HEK293 (cell line): Measurements from ENCODE around the gene CSNK1G1.

Source experiments
- ATF2 ChIP-seq: fragments of 450-650 bp; formaldehyde crosslinking; IDR thresholded peaks from 2 replicates; pipeline ENCODE4 v1.5.1; 2016; ENCODE audit warnings: missing biosample characterization, missing genetic modification characterization, low read depth
- GLIS2 ChIP-seq: fragments of 450-650 bp; formaldehyde crosslinking; IDR thresholded peaks from 2 replicates; pipeline ENCODE4 v1.5.1; 2016; ENCODE audit warnings: missing biosample characterization, missing genetic modification characterization
- HOXA7 ChIP-seq: sonication (generic); formaldehyde crosslinking; IDR thresholded peaks from 2 replicates; pipeline ENCODE4 v1.8.1; 2022; ENCODE audit warnings: missing genetic modification reagents, borderline replicate concordance
- IKZF3 ChIP-seq: fragments of 450-650 bp; IDR thresholded peaks from 2 replicates; pipeline ENCODE4 v1.5.0; 2018; ENCODE audit warnings: missing biosample characterization, mild to moderate bottlenecking, missing genetic modification characterization, moderate library complexity
- OSR2 ChIP-seq: fragments of 450-650 bp; formaldehyde crosslinking; IDR thresholded peaks from 2 replicates; pipeline ENCODE4 v1.5.1; 2016; ENCODE audit warnings: missing biosample characterization, missing genetic modification characterization
- PRDM1 ChIP-seq: fragments of 450-650 bp; formaldehyde crosslinking; IDR thresholded peaks from 2 replicates; pipeline ENCODE4; 2016; ENCODE audit warnings: missing biosample characterization, missing genetic modification characterization
- SCRT2 ChIP-seq: fragments of 450-650 bp; formaldehyde crosslinking; IDR thresholded peaks from 2 replicates; pipeline ENCODE4 v1.5.1; 2016; ENCODE audit warnings: missing biosample characterization, missing genetic modification characterization
- SP2 ChIP-seq: fragments of 450-650 bp; formaldehyde crosslinking; IDR thresholded peaks from 2 replicates; pipeline ENCODE4 v1.5.1; 2016; ENCODE audit warnings: missing biosample characterization, missing genetic modification characterization
- ZBTB10 ChIP-seq: fragments of 450-650 bp; formaldehyde crosslinking; IDR thresholded peaks from 2 replicates; pipeline ENCODE4 v1.5.1; 2016; ENCODE audit warnings: missing biosample characterization, missing genetic modification characterization
- ZBTB11 ChIP-seq: fragments of 450-650 bp; formaldehyde crosslinking; conservative IDR thresholded peaks from 2 replicates; pipeline ENCODE4 v1.5.1; 2016; ENCODE audit warnings: low read depth, missing biosample characterization, missing genetic modification characterization
- ZFHX2 ChIP-seq: fragments of 450-650 bp; formaldehyde crosslinking; conservative IDR thresholded peaks from 2 replicates; pipeline ENCODE4 v1.5.1; 2016; ENCODE audit warnings: missing biosample characterization, missing genetic modification characterization
- ZFP3 ChIP-seq: fragments of 450-650 bp; formaldehyde crosslinking; IDR thresholded peaks from 2 replicates; pipeline ENCODE4 v1.5.1; 2016; ENCODE audit warnings: low read depth, missing biosample characterization, missing genetic modification characterization
- ZNF16 ChIP-seq: fragments of 450-650 bp; formaldehyde crosslinking; IDR thresholded peaks from 2 replicates; pipeline ENCODE4 v1.5.1; 2016; ENCODE audit warnings: low read depth, missing biosample characterization, missing genetic modification characterization
- ZNF214 ChIP-seq: fragments of 450-650 bp; formaldehyde crosslinking; IDR thresholded peaks from 2 replicates; pipeline ENCODE4 v1.5.1; 2017; ENCODE audit warnings: missing biosample characterization, mild to moderate bottlenecking, missing genetic modification characterization, borderline replicate concordance
- ZNF223 ChIP-seq: fragments of 450-650 bp; formaldehyde crosslinking; IDR thresholded peaks from 2 replicates; pipeline ENCODE4 v1.5.1; 2016; ENCODE audit warnings: missing biosample characterization, missing genetic modification characterization
- ZNF24 ChIP-seq: fragments of 450-650 bp; formaldehyde crosslinking; IDR thresholded peaks from 2 replicates; pipeline ENCODE4 v1.5.1; 2016; ENCODE audit warnings: missing biosample characterization, missing genetic modification characterization
- ZNF266 ChIP-seq: fragments of 450-650 bp; formaldehyde crosslinking; IDR thresholded peaks from 2 replicates; pipeline ENCODE4 v1.5.1; 2016; ENCODE audit warnings: missing biosample characterization, missing genetic modification characterization, low read depth
- ZNF311 ChIP-seq: fragments of 450-650 bp; formaldehyde crosslinking; IDR thresholded peaks from 2 replicates; pipeline ENCODE4 v1.5.1; 2017; ENCODE audit warnings: missing biosample characterization, missing genetic modification characterization, borderline replicate concordance
- ZNF335 ChIP-seq: fragments of 450-650 bp; formaldehyde crosslinking; conservative IDR thresholded peaks from 2 replicates; pipeline ENCODE4 v1.5.1; 2016; ENCODE audit warnings: missing biosample characterization, missing genetic modification characterization
- ZNF354C ChIP-seq: fragments of 450-650 bp; formaldehyde crosslinking; IDR thresholded peaks from 2 replicates; pipeline ENCODE4 v1.5.1; 2016; ENCODE audit warnings: missing biosample characterization, missing genetic modification characterization, low read depth, borderline replicate concordance
- ZNF394 ChIP-seq: fragments of 450-650 bp; formaldehyde crosslinking; IDR thresholded peaks from 2 replicates; pipeline ENCODE4 v1.5.1; 2016; ENCODE audit warnings: missing biosample characterization, missing genetic modification characterization, mild to moderate bottlenecking, moderate library complexity, borderline replicate concordance
- ZNF416 ChIP-seq: fragments of 450-650 bp; formaldehyde crosslinking; IDR thresholded peaks from 2 replicates; pipeline ENCODE4 v1.5.1; 2016; ENCODE audit warnings: missing biosample characterization, missing genetic modification characterization
- ZNF514 ChIP-seq: fragments of 450-650 bp; formaldehyde crosslinking; IDR thresholded peaks from 2 replicates; pipeline ENCODE4 v1.5.1; 2016; ENCODE audit warnings: missing biosample characterization, missing genetic modification characterization
- ZNF529 ChIP-seq: fragments of 450-650 bp; formaldehyde crosslinking; IDR thresholded peaks from 2 replicates; pipeline ENCODE4 v1.5.1; 2017; ENCODE audit warnings: missing genetic modification characterization, missing biosample characterization; ENCODE audit not compliant: insufficient replicate concordance
- ZNF560 ChIP-seq: fragments of 450-650 bp; formaldehyde crosslinking; IDR thresholded peaks from 2 replicates; pipeline ENCODE4 v1.5.1; 2017; ENCODE audit warnings: missing biosample characterization, missing genetic modification characterization, borderline replicate concordance
- ZNF610 ChIP-seq: fragments of 450-650 bp; formaldehyde crosslinking; IDR thresholded peaks from 2 replicates; pipeline ENCODE4 v1.5.1; 2016; ENCODE audit warnings: missing biosample characterization, missing genetic modification characterization, borderline replicate concordance
- ZNF645 ChIP-seq: fragments of 450-650 bp; formaldehyde crosslinking; IDR thresholded peaks from 2 replicates; pipeline ENCODE4; 2016; ENCODE audit warnings: missing biosample characterization, missing genetic modification characterization
- ZNF660 ChIP-seq: fragments of 450-650 bp; IDR thresholded peaks from 2 replicates; pipeline ENCODE4 v1.5.1; 2018; ENCODE audit warnings: missing biosample characterization, mild to moderate bottlenecking, missing genetic modification characterization
- ZNF677 ChIP-seq: fragments of 450-650 bp; IDR thresholded peaks from 2 replicates; pipeline ENCODE4 v1.5.0; 2018; ENCODE audit warnings: missing biosample characterization, mild to moderate bottlenecking, missing genetic modification characterization, moderate library complexity
- ZNF704 ChIP-seq: fragments of 450-650 bp; formaldehyde crosslinking; IDR thresholded peaks from 2 replicates; pipeline ENCODE4 v1.5.1; 2016; ENCODE audit warnings: missing biosample characterization, missing genetic modification characterization
- ZXDB ChIP-seq: fragments of 450-650 bp; formaldehyde crosslinking; IDR thresholded peaks from 2 replicates; pipeline ENCODE4 v1.5.1; 2016; ENCODE audit warnings: missing biosample characterization, missing genetic modification characterization

The CSNK1G1 gene

GRCh38 chr15:64162869-64163658, 192.9 kb downstream of the CSNK1G1 start, which contains the start of gene PPIB (continued):
- TF ChIP-seq ZNF214 (tag by site-specific recombination): no peak
- TF ChIP-seq ZNF660 (tag by site-specific recombination): 0 out of 2 replicates have a peak, but pooled peaks have one; percentile 55
- no peak for TF ChIP-seq PRDM1 (tag by site-specific recombination)
- TF ChIP-seq ZNF16 (tag by site-specific recombination): no peak
- peak; percentile 92 for TF ChIP-seq ZBTB11
- TF ChIP-seq ZNF529: no peak
- no peak for TF ChIP-seq ATF2 (tag by site-specific recombination)
- TF ChIP-seq ZFHX2 (tag by site-specific recombination): peak; percentile 92
- peak; percentile 61 for TF ChIP-seq OSR2 (tag by site-specific recombination)
- TF ChIP-seq ZNF416: no peak
- no peak for TF ChIP-seq ZNF311 (tag by site-specific recombination)
- TF ChIP-seq HOXA7: no peak
- TF ChIP-seq ZNF24: no peak
- peak; percentile 88 for TF ChIP-seq ZNF335 (tag by site-specific recombination)
- TF ChIP-seq ZNF514 (tag by site-specific recombination): no peak
- TF ChIP-seq IKZF3 (tag by site-specific recombination): no peak
- TF ChIP-seq ZBTB10: no peak
- TF ChIP-seq ZNF394 (tag by site-specific recombination): peak; percentile 41; the same call in 1 of the 2 replicates
- TF ChIP-seq ZNF704: no peak
- TF ChIP-seq SCRT2: 0 out of 2 replicates have a peak, but pooled peaks have one; percentile 26
- TF ChIP-seq SP2 (tag by site-specific recombination): peak; percentile 91
- no peak for TF ChIP-seq ZNF223
- no peak for TF ChIP-seq ZNF645 (tag by site-specific recombination)
- no peak for TF ChIP-seq ZNF266 (tag by site-specific recombination)
- peak; percentile 78 for TF ChIP-seq GLIS2 (tag by site-specific recombination)
- no peak for TF ChIP-seq ZNF677 (tag by site-specific recombination)
- peak; percentile 15 for TF ChIP-seq ZXDB (tag by site-specific recombination)
- no peak for TF ChIP-seq ZNF560 (tag by site-specific recombination)
- no peak for TF ChIP-seq ZNF610
- no peak for TF ChIP-seq ZFP3 (tag by site-specific recombination)
- no peak for TF ChIP-seq ZNF354C (tag by site-specific recombination)
